ENCODE results near the gene CREB5. TPM values are rescaled to one million over a fixed set of nuclear protein-coding genes. Genes with fewer than 3 reads are reported as not detected.

Gene CREB5
- total and polyA plus RNA-seq, 2 of the 13 experiments (the other 11 are each of a cell fraction or from before 2014, with no cell fraction given): 0.38 to 0.71 TPM

DNA sequence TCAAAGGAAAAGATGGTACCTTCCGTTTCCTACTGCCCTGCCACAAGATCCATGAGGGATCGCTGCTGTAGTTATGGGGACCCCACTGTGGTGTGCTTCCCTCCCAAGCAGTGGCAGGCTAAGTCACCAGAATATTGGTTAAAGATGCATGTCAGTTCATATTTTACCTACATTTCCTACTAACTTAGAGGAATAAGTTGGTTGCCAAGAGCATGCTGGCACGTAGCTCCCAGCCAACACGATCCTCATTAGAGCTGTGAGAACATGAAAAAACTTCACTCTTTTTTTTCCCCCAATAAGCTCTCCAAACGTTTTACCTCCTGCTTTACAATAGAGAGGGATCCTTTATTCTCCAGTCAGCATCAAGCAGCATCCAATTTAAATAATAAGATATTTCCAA, 342.1 kb downstream of the CREB5 start:
- H3K27me3 ChIP-seq (ENCODE audit: control insufficient read depth in 1 of 2, insufficient read depth in 2 of 2, low read length in 2 of 2): no peaks in the 10 kb centered on the region; a peak in 1 of 5 replicates
- WGBS (ENCODE audit: low lambda C conversion rate): 24% methylated on average over 5 of the region's 5 CpGs
- intact Hi-C loops (cut with micrococcal nuclease; ENCODE audit: unreplicated experiment): no loop called here

DNA sequence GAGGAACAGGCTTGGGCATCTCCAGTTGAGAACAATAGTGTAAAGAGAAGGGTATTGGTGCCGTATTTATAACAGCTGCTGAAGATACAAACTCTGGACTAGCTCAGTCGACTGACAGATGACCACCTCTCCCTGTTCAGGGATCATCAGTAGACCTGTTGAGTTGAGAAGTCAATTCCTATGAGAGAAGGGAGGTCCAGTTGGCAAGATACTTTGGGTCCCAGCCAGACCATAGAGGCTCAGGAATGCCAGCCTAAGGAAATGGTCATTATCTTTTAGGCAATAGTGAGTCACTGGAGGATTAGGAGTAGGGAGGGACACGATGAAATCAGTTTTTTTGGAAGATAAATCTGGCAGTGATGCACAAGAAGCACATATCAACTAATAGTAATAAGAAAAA, 342.9 kb downstream of the CREB5 start:
- POLR2A ChIA-PET: no interaction called here
- Histone ChIP-seq H3K9me3 (ENCODE audit: low read length) (no peaks in the 10 kb centered on the region), H4K20me1 (ENCODE audit: insufficient read depth, low read length) (no peaks in the 10 kb centered on the region), H3K4me3 (replicated peaks in 1 of 3; ENCODE audit: insufficient read depth in 1 of 3, low read depth in 2 of 3, low read length in 3 of 3) (no peak overlapping the region), H2AFZ (ENCODE audit: low read length) (no peak overlapping the region), H3K27ac (ENCODE audit: extremely low read length, insufficient read depth, low read length) (no peak overlapping the region), H3K4me2 (ENCODE audit: low read depth, low read length) (no peak overlapping the region), H3K9ac (ENCODE audit: insufficient read depth, low read depth, low read length) (no peak overlapping the region), H3K79me2 (ENCODE audit: insufficient read depth, low read length) (no peaks in the 10 kb centered on the region), H3K36me3 (replicated peaks in 1 of 2; ENCODE audit: control insufficient read depth in 1 of 2, insufficient read depth in 2 of 2, low read length in 2 of 2) (no peaks in the 10 kb centered on the region), H3K27me3 (ENCODE audit: control insufficient read depth in 1 of 2, insufficient read depth in 2 of 2, low read length in 2 of 2) (no peaks in the 10 kb centered on the region; a peak in 1 of 5 replicates), H3K4me1 (ENCODE audit: insufficient read depth, low read length) (no peaks in the 10 kb centered on the region)
- no TSS peak for BruUV-seq (replicated peaks)
- FAIRE-seq (no peak), DNase-seq (ENCODE audit: low spot score) (no peak), ATAC-seq (no peak)
- in situ Hi-C loops (cut with HindIII; ENCODE audit: extremely low pct_ligation_motif_present, low pct_unique_long_range_greater_than_20kb) (no loop called here), intact Hi-C loops (cut with micrococcal nuclease; ENCODE audit: unreplicated experiment) (no loop called here)
- CTCF ChIA-PET (ENCODE audit: low intra/inter-chr PET ratio, low total read pairs): no interaction called here
- 2% methylated on average over 3 of the region's 3 CpGs for WGBS (ENCODE audit: low lambda C conversion rate)
- TF ChIP-seq ZNF501 (CRISPR knock-in tag; IDR thresholded peaks at IDR 0.05): no peak
- TF ChIP-seq, protein P1, sequence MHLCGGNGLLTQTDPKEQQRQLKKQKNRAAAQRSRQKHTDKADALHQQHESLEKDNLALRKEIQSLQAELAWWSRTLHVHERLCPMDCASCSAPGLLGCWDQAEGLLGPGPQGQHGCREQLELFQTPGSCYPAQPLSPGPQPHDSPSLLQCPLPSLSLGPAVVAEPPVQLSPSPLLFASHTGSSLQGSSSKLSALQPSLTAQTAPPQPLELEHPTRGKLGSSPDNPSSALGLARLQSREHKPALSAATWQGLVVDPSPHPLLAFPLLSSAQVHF (CRISPR knock-in tag; IDR thresholded peaks at IDR 0.05): no peak
- no peak for TF ChIP-seq NONO (IDR thresholded peaks at IDR 0.05)
- TF ChIP-seq NONO (CRISPR knock-in tag; conservative IDR thresholded peaks at IDR 0.05): no peak
- TF ChIP-seq, protein P2, sequence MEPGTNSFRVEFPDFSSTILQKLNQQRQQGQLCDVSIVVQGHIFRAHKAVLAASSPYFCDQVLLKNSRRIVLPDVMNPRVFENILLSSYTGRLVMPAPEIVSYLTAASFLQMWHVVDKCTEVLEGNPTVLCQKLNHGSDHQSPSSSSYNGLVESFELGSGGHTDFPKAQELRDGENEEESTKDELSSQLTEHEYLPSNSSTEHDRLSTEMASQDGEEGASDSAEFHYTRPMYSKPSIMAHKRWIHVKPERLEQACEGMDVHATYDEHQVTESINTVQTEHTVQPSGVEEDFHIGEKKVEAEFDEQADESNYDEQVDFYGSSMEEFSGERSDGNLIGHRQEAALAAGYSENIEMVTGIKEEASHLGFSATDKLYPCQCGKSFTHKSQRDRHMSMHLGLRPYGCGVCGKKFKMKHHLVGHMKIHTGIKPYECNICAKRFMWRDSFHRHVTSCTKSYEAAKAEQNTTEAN (CRISPR knock-in tag; conservative IDR thresholded peaks at IDR 0.05): no peak
- TF ChIP-seq, protein P3, sequence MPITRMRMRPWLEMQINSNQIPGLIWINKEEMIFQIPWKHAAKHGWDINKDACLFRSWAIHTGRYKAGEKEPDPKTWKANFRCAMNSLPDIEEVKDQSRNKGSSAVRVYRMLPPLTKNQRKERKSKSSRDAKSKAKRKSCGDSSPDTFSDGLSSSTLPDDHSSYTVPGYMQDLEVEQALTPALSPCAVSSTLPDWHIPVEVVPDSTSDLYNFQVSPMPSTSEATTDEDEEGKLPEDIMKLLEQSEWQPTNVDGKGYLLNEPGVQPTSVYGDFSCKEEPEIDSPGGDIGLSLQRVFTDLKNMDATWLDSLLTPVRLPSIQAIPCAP (CRISPR knock-in tag; IDR thresholded peaks at IDR 0.05; ENCODE audit: low read depth): no peak
- no peak for TF ChIP-seq ZMYM2 (CRISPR knock-in tag; IDR thresholded peaks at IDR 0.05)
- TF ChIP-seq, protein P4, sequence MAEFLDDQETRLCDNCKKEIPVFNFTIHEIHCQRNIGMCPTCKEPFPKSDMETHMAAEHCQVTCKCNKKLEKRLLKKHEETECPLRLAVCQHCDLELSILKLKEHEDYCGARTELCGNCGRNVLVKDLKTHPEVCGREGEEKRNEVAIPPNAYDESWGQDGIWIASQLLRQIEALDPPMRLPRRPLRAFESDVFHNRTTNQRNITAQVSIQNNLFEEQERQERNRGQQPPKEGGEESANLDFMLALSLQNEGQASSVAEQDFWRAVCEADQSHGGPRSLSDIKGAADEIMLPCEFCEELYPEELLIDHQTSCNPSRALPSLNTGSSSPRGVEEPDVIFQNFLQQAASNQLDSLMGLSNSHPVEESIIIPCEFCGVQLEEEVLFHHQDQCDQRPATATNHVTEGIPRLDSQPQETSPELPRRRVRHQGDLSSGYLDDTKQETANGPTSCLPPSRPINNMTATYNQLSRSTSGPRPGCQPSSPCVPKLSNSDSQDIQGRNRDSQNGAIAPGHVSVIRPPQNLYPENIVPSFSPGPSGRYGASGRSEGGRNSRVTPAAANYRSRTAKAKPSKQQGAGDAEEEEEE (CRISPR knock-in tag; IDR thresholded peaks at IDR 0.05; ENCODE audit: borderline replicate concordance): no peak

More for the DNA sequence above, 342.1 kb downstream of the CREB5 start:
- Histone ChIP-seq H3K27ac (ENCODE audit: extremely low read length, insufficient read depth, low read length) (no peak overlapping the region), H3K4me1 (ENCODE audit: insufficient read depth, low read length) (no peaks in the 10 kb centered on the region), H3K79me2 (ENCODE audit: insufficient read depth, low read length) (no peaks in the 10 kb centered on the region), H3K36me3 (replicated peaks in 1 of 2; ENCODE audit: control insufficient read depth in 1 of 2, insufficient read depth in 2 of 2, low read length in 2 of 2) (no peaks in the 10 kb centered on the region), H3K4me3 (replicated peaks in 1 of 3; ENCODE audit: insufficient read depth in 1 of 3, low read depth in 2 of 3, low read length in 3 of 3) (no peak overlapping the region), H3K4me2 (ENCODE audit: low read depth, low read length) (no peak overlapping the region), H4K20me1 (ENCODE audit: insufficient read depth, low read length) (no peaks in the 10 kb centered on the region), H3K9ac (ENCODE audit: insufficient read depth, low read depth, low read length) (no peak overlapping the region), H2AFZ (ENCODE audit: low read length) (no peak overlapping the region), H3K9me3 (ENCODE audit: low read length) (no peaks in the 10 kb centered on the region)
- FAIRE-seq (no peak), DNase-seq (ENCODE audit: low spot score) (no peak), ATAC-seq (no peak)
- BruUV-seq (replicated peaks): no TSS peak
- POLR2A ChIA-PET: no interaction called here
- in situ Hi-C loops (cut with HindIII; ENCODE audit: extremely low pct_ligation_motif_present, low pct_unique_long_range_greater_than_20kb): no loop called here
- CTCF ChIA-PET (ENCODE audit: low intra/inter-chr PET ratio, low total read pairs): no interaction called here
- no peak for TF ChIP-seq MED1 (CRISPR knock-in tag; IDR thresholded peaks at IDR 0.05)
- no peak for TF ChIP-seq MIER3 (CRISPR knock-in tag; IDR thresholded peaks at IDR 0.05; ENCODE audit: borderline replicate concordance)
- TF ChIP-seq ZFP37 (CRISPR knock-in tag; IDR thresholded peaks at IDR 0.05; ENCODE audit: borderline replicate concordance): no peak
- no peak for TF ChIP-seq ZNF251 (CRISPR knock-in tag; IDR thresholded peaks at IDR 0.05)
- TF ChIP-seq ZNF235 (CRISPR knock-in tag; IDR thresholded peaks at IDR 0.05; ENCODE audit: borderline replicate concordance): no peak
- no peak for TF ChIP-seq HDAC2 (CRISPR knock-in tag; IDR thresholded peaks at IDR 0.05)
- no peak for TF ChIP-seq SUZ12 (IDR thresholded peaks at IDR 0.05; ENCODE audit: low read depth, low read length)
- TF ChIP-seq ZBTB8A (CRISPR knock-in tag; IDR thresholded peaks at IDR 0.05; ENCODE audit: borderline replicate concordance, low read depth): no peak
- TF ChIP-seq, protein P5, sequence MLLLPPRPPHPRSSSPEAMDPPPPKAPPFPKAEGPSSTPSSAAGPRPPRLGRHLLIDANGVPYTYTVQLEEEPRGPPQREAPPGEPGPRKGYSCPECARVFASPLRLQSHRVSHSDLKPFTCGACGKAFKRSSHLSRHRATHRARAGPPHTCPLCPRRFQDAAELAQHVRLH (CRISPR knock-in tag; IDR thresholded peaks at IDR 0.05; ENCODE audit: borderline replicate concordance, low read depth): no peak
- no peak for TF ChIP-seq ZNF790 (CRISPR knock-in tag; IDR thresholded peaks at IDR 0.05; ENCODE audit: borderline replicate concordance)
- no peak for TF ChIP-seq ASH2L (IDR thresholded peaks at IDR 0.05; ENCODE audit: insufficient read length, low read depth, low read length)
- TF ChIP-seq ATF7 (IDR thresholded peaks at IDR 0.05): no peak
- no peak for TF ChIP-seq ATF7 (CRISPR knock-in tag; IDR thresholded peaks at IDR 0.05)
- no peak for TF ChIP-seq MYNN (CRISPR knock-in tag; IDR thresholded peaks at IDR 0.05; ENCODE audit: low read depth)
- no peak for TF ChIP-seq ZNF746 (CRISPR knock-in tag; IDR thresholded peaks at IDR 0.05)
